ENCODE data around the gene HSD17B4. TPM values are rescaled to one million over a fixed set of nuclear protein-coding genes. Genes with fewer than 3 reads are reported as not detected.
A peak's percentile ranks its signal among the peaks of the same experiment; 100 is the strongest.

The HSD17B4 gene
- total and polyA plus RNA-seq, 11 donors, result 112 to 277 (median 229) TPM

GRCh38 chr5:119541716-119542115 lies 89.4 kb downstream of the HSD17B4 start:
- intact Hi-C loops (cut with DNase I), result no loop called here
- Histone ChIP-seq H3K4me1 (no peaks in the 10 kb centered on the region), H3K9me3 (no peaks in the 10 kb centered on the region), H3K4me3 (no peak overlapping the region), H3K27ac (no peak overlapping the region), H3K36me3 (peaks cover 0 to 64% (median 55%) of the 10 kb centered on the region in 9 donors), H3K27me3 (no peaks in the 10 kb centered on the region)
- 63 to 90% (median 67%) methylated on average over 1 of the region's 1 CpG for WGBS, 4 donors
- TF ChIP-seq, protein P1, sequence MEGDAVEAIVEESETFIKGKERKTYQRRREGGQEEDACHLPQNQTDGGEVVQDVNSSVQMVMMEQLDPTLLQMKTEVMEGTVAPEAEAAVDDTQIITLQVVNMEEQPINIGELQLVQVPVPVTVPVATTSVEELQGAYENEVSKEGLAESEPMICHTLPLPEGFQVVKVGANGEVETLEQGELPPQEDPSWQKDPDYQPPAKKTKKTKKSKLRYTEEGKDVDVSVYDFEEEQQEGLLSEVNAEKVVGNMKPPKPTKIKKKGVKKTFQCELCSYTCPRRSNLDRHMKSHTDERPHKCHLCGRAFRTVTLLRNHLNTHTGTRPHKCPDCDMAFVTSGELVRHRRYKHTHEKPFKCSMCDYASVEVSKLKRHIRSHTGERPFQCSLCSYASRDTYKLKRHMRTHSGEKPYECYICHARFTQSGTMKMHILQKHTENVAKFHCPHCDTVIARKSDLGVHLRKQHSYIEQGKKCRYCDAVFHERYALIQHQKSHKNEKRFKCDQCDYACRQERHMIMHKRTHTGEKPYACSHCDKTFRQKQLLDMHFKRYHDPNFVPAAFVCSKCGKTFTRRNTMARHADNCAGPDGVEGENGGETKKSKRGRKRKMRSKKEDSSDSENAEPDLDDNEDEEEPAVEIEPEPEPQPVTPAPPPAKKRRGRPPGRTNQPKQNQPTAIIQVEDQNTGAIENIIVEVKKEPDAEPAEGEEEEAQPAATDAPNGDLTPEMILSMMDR (IDR thresholded peaks at IDR 0.05), result no peak
- TF ChIP-seq POLR2A (IDR thresholded peaks at IDR 0.05), result no peak
- ATAC-seq, result no peak
- no peak for DNase-seq

DNA sequence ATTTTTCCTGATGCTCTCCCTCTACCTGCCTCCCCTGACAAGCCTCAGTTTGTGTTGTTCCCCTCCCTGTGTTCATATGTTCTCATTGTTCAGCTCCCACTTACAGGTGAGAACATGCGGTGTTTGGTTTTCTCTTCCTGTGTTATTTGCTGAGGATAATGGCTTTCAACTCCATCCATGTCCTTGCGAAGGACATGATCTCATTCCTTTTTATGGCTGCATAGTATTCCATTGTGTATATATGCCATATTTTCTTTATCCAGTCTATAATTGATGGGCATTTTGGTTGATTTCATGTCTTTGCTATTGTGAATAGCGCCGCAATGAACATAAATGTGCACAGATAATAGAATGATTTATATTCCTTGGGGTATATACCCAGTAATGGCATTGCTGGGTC lies 99.5 kb downstream of the HSD17B4 start:
- no peaks in the 10 kb centered on the region for H3K4me1 ChIP-seq
- TF ChIP-seq POLR2A (IDR thresholded peaks at IDR 0.05), result no peak
- TF ChIP-seq, protein P1 (IDR thresholded peaks at IDR 0.05), result no peak
- no peaks in the 10 kb centered on the region for H3K36me3 ChIP-seq
- DNase-seq (no peak), ATAC-seq (no peak)
- intact Hi-C loops (cut with DNase I), result no loop called here
- WGBS, 4 donors, result 82 to 98% (median 96%) methylated on average over 4 of the region's 4 CpGs
- peaks cover 0 to 11% (median 0%) of the 10 kb centered on the region in 12 donors for H3K9me3 ChIP-seq
- H3K27me3 ChIP-seq, result no peaks in the 10 kb centered on the region
- H3K4me3 ChIP-seq, result no peak overlapping the region
- no peak overlapping the region for H3K27ac ChIP-seq

- H3K27me3 ChIP-seq, result no peaks in the 10 kb centered on the region
- no peaks in the 10 kb centered on the region for H3K36me3 ChIP-seq
- no peak overlapping the region for H3K27ac ChIP-seq
- TF ChIP-seq POLR2A (IDR thresholded peaks at IDR 0.05), result no peak
- WGBS, 4 donors, result 21 to 27% (median 23%) methylated on average over 2 of the region's 2 CpGs
- H3K4me1 ChIP-seq, result no peaks in the 10 kb centered on the region
- H3K9me3 ChIP-seq, result peaks cover 0 to 29% (median 0%) of the 10 kb centered on the region in 12 donors
- DNase-seq (no peak), ATAC-seq (peak; percentile 75 to 98 (median 86))
- intact Hi-C loops (cut with DNase I), result no loop called here
- no peak overlapping the region for H3K4me3 ChIP-seq
Measured at GRCh38 chr5:119554597-119554996, 102.3 kb downstream of the HSD17B4 start.

- intact Hi-C loops (cut with DNase I), result no loop called here
- Histone ChIP-seq H3K36me3 (no peaks in the 10 kb centered on the region), H3K9me3 (no peaks in the 10 kb centered on the region), H3K4me1 (no peaks in the 10 kb centered on the region), H3K27ac (no peak overlapping the region), H3K27me3 (no peaks in the 10 kb centered on the region), H3K4me3 (no peak overlapping the region)
- ATAC-seq, result no peak
- TF ChIP-seq, protein P1 (IDR thresholded peaks at IDR 0.05), result no peak
- no peak for TF ChIP-seq POLR2A (IDR thresholded peaks at IDR 0.05)
- DNase-seq, result no peak
Measured at GRCh38 chr5:119570910-119571309, 118.6 kb downstream of the HSD17B4 start.

- 65 to 69% (median 66%) methylated on average over 3 of the region's 3 CpGs for WGBS, 4 donors
- TF ChIP-seq POLR2A (IDR thresholded peaks at IDR 0.05), result no peak
- TF ChIP-seq, protein P1 (IDR thresholded peaks at IDR 0.05), result peak in 2 of 12 donors; percentile 9 to 19
Measured at GRCh38 chr5:119578937-119579336, 126.6 kb downstream of the HSD17B4 start.

More at GRCh38 chr5:119578937-119579336, 126.6 kb downstream of the HSD17B4 start:
- ATAC-seq (no peak), DNase-seq (no peak)
- Histone ChIP-seq H3K4me3 (no peak overlapping the region), H3K4me1 (no peaks in the 10 kb centered on the region), H3K27me3 (no peaks in the 10 kb centered on the region), H3K36me3 (no peaks in the 10 kb centered on the region), H3K9me3 (no peaks in the 10 kb centered on the region), H3K27ac (no peak overlapping the region)
- intact Hi-C loops (cut with DNase I), result no loop called here

Data from heart left ventricle (tissue), 16 donors.